SK-N-SH treated with all-trans-retinoic acid at 6 μM for 48 hours (cell line): ENCODE data around the gene CHURC1.

Source experiments
- ATAC-seq: fragments of 200-7000 bp; cut with Tn5 transposase; 3 replicates; pipeline ENCODE4 v1.9.1; 2020; ENCODE audit warnings: mild to moderate bottlenecking, moderate library complexity
- ARNTL ChIP-seq: fragments of 450-650 bp; formaldehyde crosslinking; IDR thresholded peaks from 2 replicates; pipeline ENCODE4 v1.5.0; 2020; ENCODE audit warnings: low read depth, mild to moderate bottlenecking, moderate library complexity, borderline replicate concordance
- CREB5 ChIP-seq: fragments of 250-450 bp; sonication (Bioruptor Pico); IDR thresholded peaks from 2 replicates; pipeline ENCODE4 v1.5.1; 2020; ENCODE audit warnings: low read depth, mild to moderate bottlenecking, moderate library complexity
- CSDC2 ChIP-seq: fragments of 250-450 bp; sonication (Bioruptor Pico); IDR thresholded peaks from 2 replicates; pipeline ENCODE4 v1.5.0; 2020; ENCODE audit warnings: mild to moderate bottlenecking, moderate library complexity
- ESRRG ChIP-seq: fragments of 250-450 bp; sonication (Bioruptor Pico); IDR thresholded peaks from 2 replicates; pipeline ENCODE4 v1.6.1; 2021; ENCODE audit warnings: mild to moderate bottlenecking
- GLIS3 ChIP-seq: fragments of 250-450 bp; sonication (Bioruptor Pico); IDR thresholded peaks from 2 replicates; pipeline ENCODE4 v1.5.0; 2020; ENCODE audit warnings: mild to moderate bottlenecking, moderate library complexity
- ISL1 ChIP-seq: fragments of 250-450 bp; sonication (Bioruptor Pico); IDR thresholded peaks from 2 replicates; pipeline ENCODE4 v2.1.2; 2022; ENCODE audit warnings: mild to moderate bottlenecking, moderate library complexity
- OSR1 ChIP-seq: fragments of 250-450 bp; sonication (Bioruptor Pico); IDR thresholded peaks from 2 replicates; pipeline ENCODE4 v1.8.0; 2022; ENCODE audit warnings: moderate library complexity, mild to moderate bottlenecking, inconsistent platforms
- PPARA ChIP-seq: fragments of 250-450 bp; sonication (Bioruptor Pico); IDR thresholded peaks from 2 replicates; pipeline ENCODE4 v1.5.0; 2020; ENCODE audit warnings: mild to moderate bottlenecking, borderline replicate concordance
- RARB ChIP-seq: fragments of 250-450 bp; sonication (Bioruptor Pico); IDR thresholded peaks from 2 replicates; pipeline ENCODE4 v1.8.0; 2021; ENCODE audit warnings: mild to moderate bottlenecking, moderate library complexity
- TOX ChIP-seq: fragments of 250-450 bp; sonication (Bioruptor Pico); IDR thresholded peaks from 2 replicates; pipeline ENCODE4 v1.8.0; 2021; ENCODE audit warnings: mild to moderate bottlenecking, moderate library complexity, borderline replicate concordance
- TSHZ2 ChIP-seq: fragments of 250-450 bp; sonication (Bioruptor Pico); IDR thresholded peaks from 2 replicates; pipeline ENCODE4 v1.5.0; 2020; ENCODE audit warnings: mild to moderate bottlenecking, moderate library complexity
- ZFP3 ChIP-seq: fragments of 250-450 bp; sonication (Bioruptor Pico); IDR thresholded peaks from 2 replicates; pipeline ENCODE4 v1.5.0; 2020; ENCODE audit warnings: mild to moderate bottlenecking, moderate library complexity
- ZNF565 ChIP-seq: fragments of 450-650 bp; formaldehyde crosslinking; conservative IDR thresholded peaks from 2 replicates; pipeline ENCODE4 v1.5.0; 2020; ENCODE audit warnings: low read depth, mild to moderate bottlenecking, moderate library complexity
- ZNF70 ChIP-seq: fragments of 450-650 bp; formaldehyde crosslinking; IDR thresholded peaks from 2 replicates; pipeline ENCODE4 v1.5.0; 2020; ENCODE audit warnings: mild to moderate bottlenecking, moderate library complexity
- TF ChIP-seq, protein P1 (sequence below): fragments of 250-450 bp; sonication (Bioruptor Pico); IDR thresholded peaks from 2 replicates; pipeline ENCODE4 v1.5.1; 2021; ENCODE audit warnings: mild to moderate bottlenecking, moderate library complexity
- TF ChIP-seq, protein P2 (sequence below): fragments of 250-450 bp; sonication (Bioruptor Pico); IDR thresholded peaks from 2 replicates; pipeline ENCODE4 v1.8.0; 2020; ENCODE audit warnings: mild to moderate bottlenecking, moderate library complexity, borderline replicate concordance

Gene CHURC1

DNA sequence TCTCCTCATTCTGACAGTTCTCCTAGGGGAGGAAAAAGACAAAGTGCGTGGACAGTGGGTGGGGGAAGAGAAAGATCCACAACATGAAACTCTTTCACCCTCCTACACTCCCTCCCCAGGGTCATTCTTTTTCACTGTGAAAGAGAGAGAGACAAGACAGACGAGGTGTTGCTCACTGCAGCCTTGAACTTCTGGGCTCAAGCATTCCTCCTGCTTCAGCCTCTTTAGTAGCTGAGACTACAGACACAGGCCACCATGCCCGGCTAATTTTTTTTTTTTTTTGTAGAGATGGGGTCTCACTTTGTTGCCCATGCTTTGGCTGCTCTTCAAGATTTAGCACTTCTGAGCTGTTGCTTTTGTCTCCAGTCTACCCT, 25.5 kb downstream of the CHURC1 start:
- ATAC-seq, result no peak
- TF ChIP-seq, protein P1, sequence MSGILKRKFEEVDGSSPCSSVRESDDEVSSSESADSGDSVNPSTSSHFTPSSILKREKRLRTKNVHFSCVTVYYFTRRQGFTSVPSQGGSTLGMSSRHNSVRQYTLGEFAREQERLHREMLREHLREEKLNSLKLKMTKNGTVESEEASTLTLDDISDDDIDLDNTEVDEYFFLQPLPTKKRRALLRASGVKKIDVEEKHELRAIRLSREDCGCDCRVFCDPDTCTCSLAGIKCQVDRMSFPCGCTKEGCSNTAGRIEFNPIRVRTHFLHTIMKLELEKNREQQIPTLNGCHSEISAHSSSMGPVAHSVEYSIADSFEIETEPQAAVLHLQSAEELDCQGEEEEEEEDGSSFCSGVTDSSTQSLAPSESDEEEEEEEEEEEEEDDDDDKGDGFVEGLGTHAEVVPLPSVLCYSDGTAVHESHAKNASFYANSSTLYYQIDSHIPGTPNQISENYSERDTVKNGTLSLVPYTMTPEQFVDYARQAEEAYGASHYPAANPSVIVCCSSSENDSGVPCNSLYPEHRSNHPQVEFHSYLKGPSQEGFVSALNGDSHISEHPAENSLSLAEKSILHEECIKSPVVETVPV, result no peak

DNA sequence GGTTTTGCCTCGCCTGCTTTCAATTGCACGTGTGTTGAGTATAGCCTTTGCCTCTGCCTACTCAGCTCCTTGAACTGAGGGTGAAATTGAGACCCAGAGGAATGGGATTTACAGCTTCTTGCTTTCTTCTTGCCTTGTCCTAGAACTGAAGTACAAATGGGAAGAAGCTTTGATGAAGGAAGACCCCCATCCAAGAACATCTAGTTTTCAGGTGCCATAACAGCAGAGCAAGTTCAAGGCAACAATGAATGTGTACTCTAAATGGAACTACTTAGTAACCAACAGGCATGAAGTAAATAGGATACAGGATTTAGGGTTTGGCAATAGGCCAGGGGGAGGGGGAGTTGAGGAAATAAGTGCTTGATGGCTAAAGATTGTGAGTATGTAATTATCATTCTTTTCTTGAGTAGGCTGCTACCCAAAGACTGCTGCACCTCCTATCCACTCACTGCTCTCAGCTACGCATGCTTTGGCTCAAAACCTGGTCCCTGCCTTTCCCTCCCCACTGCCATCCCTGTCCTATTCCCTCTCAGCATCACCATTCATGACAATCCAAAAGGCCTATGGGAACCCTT, 26.2 kb downstream of the CHURC1 start:
- no peak for ATAC-seq
- TF ChIP-seq ZNF70 (CRISPR knock-in tag) (no peak), CSDC2 (CRISPR knock-in tag) (no peak), GLIS3 (no peak), CREB5 (CRISPR knock-in tag) (no peak), ZNF565 (CRISPR knock-in tag) (no peak)
- TF ChIP-seq, protein P1, result no peak

DNA sequence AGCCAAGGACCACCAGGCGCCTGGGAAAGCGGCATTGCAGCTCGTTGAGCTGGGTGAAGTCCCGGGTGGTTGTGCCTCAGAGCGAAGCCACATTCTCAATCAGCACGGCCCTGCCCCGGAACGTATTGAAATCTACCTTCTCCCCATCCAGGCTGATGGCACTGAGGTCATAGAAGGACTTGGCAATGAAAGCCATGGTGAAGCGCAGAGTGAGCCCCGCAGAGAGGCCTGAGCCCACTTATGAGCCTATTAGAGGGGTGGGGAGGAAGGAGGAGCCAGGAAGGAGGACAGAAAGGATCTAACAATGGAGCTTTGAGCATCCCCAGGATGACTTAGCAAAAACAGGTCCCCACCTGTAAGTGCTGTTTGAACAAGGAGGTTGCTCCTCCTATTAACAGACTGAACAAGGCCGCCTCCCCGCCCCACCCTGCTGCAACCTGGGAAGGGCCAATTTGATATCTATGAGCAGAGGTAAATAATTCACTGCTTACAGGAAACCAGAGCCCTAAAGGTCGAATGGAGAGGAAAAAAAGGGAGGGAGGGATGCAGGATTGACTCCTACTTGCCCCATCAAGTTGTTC, 28.4 kb downstream of the CHURC1 start, which contains the start of gene GPX2:
TSS of gene GPX2 (minus strand) at position 215 of the 581 bp plus-strand sequence. CDS start at position 196, 19 bp downstream.
- no peak for ATAC-seq

GRCh38 chr14:64943556-64943955, 29.3 kb downstream of the CHURC1 start:
- ATAC-seq, result no peak
- TF ChIP-seq, protein P1, result no peak
- no peak for TF ChIP-seq ZNF565 (CRISPR knock-in tag)
- TF ChIP-seq CSDC2 (CRISPR knock-in tag), result no peak
- TF ChIP-seq PPARA, result no peak
- no peak for TF ChIP-seq ISL1 (CRISPR knock-in tag)
- TF ChIP-seq TOX, result no peak
- TF ChIP-seq ESRRG (CRISPR knock-in tag), result no peak
- no peak for TF ChIP-seq RARB (CRISPR knock-in tag)
- TF ChIP-seq, protein P2, sequence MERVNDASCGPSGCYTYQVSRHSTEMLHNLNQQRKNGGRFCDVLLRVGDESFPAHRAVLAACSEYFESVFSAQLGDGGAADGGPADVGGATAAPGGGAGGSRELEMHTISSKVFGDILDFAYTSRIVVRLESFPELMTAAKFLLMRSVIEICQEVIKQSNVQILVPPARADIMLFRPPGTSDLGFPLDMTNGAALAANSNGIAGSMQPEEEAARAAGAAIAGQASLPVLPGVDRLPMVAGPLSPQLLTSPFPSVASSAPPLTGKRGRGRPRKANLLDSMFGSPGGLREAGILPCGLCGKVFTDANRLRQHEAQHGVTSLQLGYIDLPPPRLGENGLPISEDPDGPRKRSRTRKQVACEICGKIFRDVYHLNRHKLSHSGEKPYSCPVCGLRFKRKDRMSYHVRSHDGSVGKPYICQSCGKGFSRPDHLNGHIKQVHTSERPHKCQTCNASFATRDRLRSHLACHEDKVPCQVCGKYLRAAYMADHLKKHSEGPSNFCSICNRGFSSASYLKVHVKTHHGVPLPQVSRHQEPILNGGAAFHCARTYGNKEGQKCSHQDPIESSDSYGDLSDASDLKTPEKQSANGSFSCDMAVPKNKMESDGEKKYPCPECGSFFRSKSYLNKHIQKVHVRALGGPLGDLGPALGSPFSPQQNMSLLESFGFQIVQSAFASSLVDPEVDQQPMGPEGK (CRISPR knock-in tag), result no peak

More for the DNA sequence above, 28.4 kb downstream of the CHURC1 start, which contains the start of gene GPX2:
- TF ChIP-seq ZFP3 (CRISPR knock-in tag) (no peak), OSR1 (CRISPR knock-in tag) (no peak), ARNTL (CRISPR knock-in tag) (no peak), ZNF565 (CRISPR knock-in tag) (no peak), TSHZ2 (CRISPR knock-in tag) (no peak), ESRRG (CRISPR knock-in tag) (no peak)
